ENCODE data around the gene COX19.
A peak's percentile ranks its signal among the peaks of the same experiment; 100 is the strongest.

Gene COX19

DNA sequence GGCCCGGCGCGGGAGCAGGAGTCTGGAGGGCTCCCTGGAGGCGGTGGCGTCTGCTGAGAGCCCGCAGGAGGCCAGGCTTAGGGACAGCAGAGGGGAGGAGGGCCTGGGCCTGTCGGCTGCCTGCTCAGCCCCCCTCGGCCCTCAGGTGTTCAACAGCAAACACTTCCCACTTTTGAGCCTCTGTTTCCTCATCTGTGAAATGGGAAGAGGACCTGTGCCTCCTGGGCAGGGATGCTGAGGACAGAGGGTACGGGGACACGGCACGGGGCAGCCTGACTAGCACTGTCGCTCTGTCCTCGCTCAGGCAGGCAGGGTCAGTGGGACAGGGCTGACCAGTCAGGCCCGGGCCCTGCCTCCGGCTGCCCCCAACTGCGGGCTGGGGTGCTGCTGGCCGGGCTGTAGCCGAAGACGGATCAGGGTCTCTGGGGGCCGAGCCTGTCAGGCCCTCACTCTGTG, 8.3 kb upstream of the COX19 start:
- intact Hi-C loops (cut with DNase I) = no loop called here

DNA sequence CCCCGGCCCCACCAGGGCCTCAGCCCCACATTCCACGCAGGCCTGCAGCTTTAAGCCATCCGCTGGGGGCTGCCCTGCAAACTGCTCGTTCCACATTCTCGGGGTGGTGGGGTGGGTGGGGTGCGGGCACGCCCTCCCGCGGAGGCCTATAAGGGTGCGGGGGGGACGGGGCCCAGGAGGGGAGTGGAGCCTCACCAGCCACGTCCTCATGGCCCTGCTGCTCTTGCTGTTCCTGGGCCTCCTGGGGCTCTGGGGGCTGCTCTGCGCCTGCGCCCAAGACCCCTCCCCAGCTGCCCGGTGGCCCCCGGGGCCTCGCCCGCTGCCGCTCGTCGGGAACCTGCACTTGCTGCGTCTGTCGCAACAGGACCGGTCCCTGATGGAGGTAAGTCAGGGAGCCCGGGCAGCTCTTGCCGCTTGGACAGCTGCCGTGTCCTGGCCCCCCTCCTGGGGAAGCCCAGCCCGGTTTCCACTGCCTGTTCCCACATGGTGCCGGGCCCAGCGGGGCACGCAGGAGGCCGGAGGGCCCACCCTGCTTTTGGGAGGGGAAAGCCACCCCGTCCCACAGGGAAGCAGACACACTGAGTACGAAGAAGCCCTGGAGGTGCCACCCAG, 7.8 kb upstream of the COX19 start, which contains the start of gene CYP2W1:
Gene CYP2W1 (plus strand): TSS at position 178 of the 612 bp plus-strand sequence. CDS start 31 bp downstream, at position 209.
- intact Hi-C loops (cut with DNase I) = no loop called here
- no peak for DNase-seq

More for the DNA sequence above, 8.3 kb upstream of the COX19 start:
- DNase-seq = no peak

DNA sequence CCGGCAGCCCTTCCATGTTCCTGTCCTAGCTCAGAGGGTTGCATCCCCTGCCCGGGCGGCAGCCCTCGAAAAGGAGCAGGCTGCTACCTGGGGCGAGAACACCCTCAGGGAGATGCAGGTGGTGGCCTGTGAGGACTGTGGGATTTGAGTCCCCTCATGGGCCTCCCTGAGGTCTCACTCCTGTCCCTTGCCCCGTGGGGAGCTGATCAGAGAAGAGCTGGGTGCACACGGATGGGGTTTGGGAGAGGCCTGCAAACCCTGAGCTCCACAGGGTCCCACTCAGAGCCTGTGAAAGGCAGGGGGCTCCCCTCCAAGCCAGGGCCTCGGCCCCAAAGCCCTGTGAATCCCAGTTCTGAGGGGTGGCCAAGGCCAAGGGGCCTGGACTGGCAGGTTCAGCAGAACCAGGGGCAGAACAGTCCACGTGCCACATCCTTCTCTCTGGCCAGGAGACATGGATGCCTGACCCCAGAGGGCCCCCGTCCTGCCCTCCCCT, 7.2 kb upstream of the COX19 start:
- DNase-seq = no peak
- intact Hi-C loops (cut with DNase I) = no loop called here

DNA sequence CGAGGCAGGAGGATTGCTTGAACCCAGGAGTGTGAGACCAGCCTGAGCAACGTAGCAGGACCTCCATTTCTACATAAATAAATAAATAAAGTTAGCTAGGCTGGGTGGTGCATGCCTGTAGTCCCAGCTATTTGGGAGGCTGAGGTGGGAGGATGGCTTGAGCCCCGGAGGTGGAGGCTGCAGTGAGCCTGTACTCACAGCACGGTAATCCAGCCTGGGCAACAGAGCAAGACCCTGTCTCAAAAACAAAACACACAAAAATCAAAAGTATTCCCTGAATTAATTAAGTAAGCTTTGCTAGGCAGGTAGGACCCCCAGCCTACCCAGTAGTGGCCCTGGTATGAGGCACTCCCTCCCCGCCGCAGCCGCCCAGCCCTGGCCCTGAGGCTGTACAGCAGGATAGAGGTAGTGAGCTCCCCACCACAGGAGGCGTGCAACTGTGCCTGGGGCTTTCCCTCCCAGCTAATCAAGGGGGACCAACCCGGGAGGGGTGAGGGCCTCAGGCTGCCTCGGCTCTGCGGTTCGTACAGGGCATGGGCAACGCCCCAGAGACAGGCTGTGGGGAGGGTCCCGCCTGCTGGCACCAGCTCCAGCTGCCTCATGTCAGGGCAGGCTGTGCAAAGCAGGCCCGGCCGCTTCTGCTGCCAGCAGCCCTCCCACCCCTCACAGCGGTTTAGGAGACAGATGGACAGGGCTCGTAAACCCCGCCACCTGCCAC, 6.6 kb upstream of the COX19 start:
- no peak for DNase-seq
- intact Hi-C loops (cut with DNase I) = no loop called here

DNA sequence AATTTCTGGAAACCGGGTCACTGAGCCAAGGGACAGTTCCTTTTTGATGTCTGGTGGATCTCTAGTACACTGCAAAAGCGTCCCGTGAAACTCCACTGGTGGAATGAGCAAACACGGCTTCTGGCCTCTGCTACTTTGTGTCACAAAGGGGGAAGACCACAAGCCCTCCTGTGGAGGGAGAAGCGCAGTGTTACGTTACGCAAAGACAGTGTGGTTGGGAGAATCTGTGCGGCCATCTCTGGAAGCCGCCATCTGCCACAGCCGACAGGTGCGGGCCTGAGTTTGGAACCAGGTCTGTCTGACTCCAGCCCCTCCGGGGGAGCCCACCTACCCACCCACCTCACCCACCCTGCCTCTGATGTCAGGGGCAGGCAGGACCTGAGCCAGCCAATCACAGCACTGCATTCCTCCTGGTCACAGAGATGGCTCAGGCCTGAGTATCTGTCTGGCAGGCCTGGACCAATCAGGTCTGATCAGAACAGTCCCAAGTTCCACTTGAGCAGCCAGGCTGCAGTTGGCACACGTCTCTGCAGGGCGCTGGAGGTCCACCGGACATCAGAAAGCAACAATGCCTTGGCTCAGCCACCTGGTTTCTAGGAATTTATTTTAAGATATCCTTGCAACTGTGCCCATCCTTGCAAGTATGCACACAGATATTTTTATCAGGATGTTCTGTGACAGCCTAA, 4.7 kb upstream of the COX19 start:
- intact Hi-C loops (cut with DNase I) = no loop called here
- no peak for DNase-seq

DNA sequence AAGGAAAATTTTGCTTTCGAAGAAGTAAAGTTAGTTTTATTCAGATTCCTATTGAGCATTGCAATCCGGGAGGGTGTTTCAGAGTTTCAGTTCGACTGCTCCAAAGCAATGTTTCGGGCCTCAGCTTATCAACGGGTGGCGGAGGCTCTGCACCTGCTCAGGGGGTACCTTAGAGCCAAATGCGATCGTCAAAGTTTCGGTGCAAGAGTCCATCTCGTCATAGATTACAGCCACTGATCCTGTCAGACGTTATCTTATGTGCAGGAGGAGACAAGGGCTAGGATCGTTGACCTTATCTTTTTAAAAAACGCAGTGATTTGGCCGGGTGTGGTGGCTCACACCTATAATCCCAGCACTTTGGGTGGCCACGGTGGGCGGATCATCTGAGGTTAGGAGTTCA, 3.8 kb upstream of the COX19 start:
- DNase-seq = no peak
- intact Hi-C loops (cut with DNase I) = no loop called here

DNA sequence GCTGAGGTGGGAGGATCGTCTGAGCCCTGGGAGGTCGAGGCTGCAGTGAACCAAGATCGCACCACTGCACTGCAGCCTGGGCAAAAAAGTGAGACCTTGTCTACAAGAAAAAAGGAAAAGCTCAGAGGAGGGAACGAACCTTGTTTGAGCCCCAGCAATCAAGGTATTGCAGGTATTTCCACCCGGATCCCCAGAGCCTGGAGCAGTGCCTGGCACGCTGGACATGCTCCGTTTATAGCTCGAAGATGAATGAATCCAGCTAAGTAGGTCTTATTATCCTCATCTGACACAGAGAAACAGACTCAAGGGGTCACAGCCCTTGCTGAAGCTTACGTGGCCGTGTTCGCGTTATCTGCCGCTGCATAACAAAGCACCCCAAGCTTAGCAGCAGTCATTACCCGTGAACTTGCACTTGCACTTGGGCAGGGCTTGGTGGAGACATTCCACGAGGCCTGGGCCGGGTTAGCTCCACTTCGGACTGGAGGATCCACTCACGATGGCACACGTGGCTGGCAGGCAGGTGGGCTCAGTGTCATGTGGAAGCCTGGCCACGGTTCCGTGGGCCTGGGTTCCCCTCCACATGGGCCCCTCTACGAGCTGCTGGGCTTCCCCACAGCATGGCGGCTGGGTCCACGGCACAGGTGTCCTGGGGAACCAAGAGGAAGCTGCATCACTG, 3.2 kb upstream of the COX19 start:
- DNase-seq = no peak
- intact Hi-C loops (cut with DNase I) = no loop called here

DNA sequence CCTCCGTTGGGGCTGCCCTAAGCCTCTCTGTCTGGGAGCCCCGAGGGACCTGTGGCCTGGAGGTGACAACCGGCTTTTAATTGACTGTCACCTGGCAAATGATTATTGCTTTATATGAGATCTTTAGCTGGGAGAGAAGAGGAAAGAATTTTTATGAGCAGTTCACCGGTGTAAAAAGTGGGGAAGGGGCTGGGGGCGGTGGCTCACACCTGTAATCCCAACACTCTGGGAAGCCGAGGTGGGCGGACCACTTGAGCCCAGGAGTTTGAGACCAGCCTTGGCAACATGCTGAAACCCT, 2.6 kb upstream of the COX19 start:
- no peak for DNase-seq
- intact Hi-C loops (cut with DNase I) = no loop called here

DNA sequence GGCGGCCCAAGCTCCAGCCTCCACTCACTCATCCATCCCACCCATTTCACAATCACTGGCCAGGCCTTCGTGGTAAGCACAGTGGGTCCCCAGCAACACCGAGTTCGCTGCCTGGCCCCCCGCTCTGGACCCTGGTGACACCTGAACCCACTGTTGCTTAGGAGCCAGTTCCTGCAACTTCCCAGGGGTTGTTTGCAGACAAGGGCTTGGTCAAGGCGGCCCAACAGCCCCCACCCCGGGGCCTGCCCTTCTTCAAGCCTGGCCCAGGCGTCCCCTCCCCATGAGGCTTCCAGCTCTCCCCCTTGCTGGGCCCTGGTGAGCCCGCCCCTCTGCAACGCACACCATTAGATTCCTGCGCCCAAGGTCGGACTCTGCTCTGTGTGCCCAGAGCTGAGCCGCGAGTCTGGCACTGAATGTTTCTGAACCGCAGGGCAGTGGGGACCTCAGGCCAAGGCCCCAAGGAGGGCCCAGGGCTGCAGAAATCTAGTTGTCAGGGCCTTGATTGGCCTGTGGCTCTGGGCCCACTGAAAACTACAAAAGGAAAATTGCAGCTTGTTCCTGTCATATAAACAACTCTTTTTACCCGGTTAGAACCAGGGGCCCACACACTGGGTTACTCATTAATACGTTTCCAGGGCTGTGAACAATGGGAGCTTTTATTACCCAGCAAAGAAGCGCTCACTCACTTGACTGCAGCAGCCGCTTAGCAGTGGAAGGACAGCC, 2.1 kb upstream of the COX19 start:
- intact Hi-C loops (cut with DNase I) = no loop called here
- DNase-seq = peak in 39 of 42 donors; percentile 32 to 89 (median 67)

DNA sequence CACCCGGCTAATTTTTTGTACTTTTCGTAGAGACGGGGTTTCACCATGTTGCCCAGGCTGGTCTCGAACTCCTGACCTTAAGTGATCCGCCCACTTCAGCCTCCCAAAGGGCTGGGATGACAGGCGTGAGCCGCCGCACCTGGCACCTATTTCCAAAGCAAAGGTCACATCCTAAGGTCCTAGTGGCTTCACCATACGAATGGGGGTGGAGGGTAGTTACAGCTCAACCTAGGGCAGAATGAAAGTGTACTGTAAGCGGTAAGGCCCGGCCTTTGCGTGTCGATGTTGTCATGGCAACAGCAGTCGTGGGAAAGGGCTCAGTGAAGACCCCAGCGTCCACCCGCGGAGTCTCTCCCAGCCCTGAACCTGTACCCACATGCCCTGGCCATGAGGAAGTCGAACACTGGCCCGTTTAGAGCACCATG, 1.6 kb upstream of the COX19 start:
- intact Hi-C loops (cut with DNase I) = no loop called here
- DNase-seq = no peak

DNA sequence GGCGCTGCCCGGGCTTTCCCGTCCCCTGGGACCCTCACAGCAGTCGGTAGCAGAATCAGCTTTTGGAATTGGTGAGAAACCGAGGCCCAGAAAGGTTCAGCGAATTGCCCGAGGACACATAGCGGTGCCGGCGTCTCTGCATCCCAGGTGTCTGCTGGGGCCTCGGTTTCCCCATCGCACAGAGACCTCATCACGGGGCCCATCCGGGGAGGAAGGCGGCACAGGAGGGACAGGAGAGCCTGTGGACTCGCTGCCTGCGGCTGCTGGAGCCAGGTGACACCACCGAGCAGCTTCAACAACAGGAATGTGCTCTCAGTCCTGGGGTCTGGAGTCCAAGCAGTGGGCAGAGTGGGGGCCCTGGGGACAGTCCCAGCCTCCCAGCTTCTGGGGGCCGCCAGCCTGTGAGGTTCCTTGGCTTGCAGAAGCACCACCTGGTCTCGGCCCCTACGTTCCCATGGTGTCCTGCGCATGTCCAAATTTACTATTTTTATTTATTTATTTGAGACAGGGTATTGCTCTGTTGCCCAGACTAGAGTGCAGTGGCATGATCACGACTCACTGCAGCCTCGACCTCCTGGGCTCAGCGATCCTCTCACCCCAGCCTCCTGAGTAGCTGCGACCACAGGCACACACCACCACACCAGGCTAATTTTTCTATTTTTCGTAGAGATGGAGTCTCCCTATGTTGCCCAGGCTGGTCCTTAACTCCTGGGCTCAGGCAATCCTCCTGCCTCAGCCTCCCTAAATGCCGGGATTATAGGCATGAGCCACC, 539 bp upstream of the COX19 start:
- no peak for DNase-seq
- intact Hi-C loops (cut with DNase I) = no loop called here

DNA sequence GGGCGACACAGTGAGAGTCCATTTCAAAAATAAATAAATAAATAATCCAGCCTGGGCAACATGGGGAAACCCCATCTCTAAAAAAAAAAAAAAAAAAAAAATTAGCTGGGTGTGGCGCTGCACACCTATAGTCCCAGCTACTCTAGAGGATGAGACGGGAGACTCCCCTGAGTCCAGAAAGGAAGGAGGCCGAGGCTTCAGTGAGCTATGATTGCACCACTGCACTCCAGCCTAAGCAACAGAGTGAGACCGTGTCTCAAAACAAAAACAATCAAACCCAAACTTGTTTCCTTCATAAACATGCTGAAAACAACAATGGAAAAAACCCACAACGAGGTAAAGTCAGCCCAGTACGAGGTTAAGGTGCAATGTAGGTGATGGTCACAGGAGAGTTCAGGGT, 1.2 kb downstream of the COX19 start:
- intact Hi-C loops (cut with DNase I) = no loop called here
- DNase-seq = no peak

DNA sequence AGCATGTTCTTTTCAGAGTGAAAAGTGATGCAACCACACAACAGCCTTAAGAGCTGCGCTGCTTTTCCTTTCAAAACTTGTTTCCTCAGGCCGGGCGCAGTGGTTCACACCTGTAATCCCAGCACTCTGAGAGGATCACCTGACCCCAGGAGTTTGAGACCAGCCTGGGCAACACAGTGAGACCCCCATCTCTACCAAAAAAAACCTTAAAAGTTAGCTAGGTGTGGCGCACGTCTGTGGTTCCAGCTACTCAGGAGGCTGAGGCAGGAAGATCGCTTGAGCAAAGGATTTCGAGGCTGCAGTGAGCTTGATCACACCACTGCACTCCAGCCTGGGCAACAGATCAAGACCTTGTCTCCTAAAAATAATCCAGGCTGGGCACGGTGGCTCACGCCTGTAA, 2.0 kb downstream of the COX19 start:
- intact Hi-C loops (cut with DNase I) = no loop called here
- no peak for DNase-seq

DNA sequence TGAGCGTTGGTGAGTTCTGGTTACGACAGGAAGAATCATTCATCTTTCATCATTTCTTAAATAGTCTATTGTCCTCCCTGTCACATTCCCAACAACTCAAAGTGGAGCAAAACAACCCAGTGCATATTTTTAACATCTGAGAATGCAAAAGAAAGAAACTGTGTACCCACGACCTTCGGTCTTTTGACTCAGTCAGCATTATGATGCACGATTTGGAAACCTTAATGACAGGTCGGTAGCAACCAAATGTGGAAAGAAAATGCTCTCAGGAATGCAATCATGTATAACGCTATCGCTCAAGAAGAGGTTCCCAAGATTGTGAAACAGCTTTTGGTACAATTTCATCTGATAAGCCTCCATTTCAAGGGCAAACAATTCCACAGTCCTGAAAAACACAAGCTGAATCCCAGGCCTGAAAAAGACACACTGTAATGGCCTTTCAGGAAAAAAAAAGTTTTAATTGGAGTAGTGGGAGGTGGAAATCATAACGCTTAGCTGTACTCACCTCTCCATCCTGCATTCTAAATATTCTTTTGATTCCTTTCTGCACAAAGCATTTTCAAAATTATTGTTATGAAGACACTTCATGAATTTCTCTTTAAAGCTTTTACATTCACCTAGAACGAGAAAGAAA, 2.6 kb downstream of the COX19 start:
- intact Hi-C loops (cut with DNase I) = no loop called here
- DNase-seq = no peak

DNA sequence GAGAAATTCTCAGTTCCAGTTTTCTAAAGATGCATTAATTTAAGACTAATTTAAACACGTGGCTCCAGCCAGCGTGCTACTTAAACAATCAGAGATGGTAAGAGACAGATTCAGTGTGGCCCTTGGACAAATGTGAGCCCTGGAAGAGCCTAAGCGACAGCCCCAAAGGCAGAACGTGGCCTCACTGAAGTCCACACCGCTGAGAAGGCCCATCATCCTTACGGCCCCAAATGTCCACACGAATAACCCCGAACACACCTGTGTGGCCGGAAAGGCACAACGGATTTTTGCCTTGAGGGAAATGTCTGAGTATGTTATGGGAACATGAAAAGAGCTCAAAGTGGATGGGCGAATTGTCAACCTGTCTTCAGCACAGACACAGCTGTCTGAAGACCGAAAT, 3.2 kb downstream of the COX19 start:
- intact Hi-C loops (cut with DNase I) = no loop called here

DNA sequence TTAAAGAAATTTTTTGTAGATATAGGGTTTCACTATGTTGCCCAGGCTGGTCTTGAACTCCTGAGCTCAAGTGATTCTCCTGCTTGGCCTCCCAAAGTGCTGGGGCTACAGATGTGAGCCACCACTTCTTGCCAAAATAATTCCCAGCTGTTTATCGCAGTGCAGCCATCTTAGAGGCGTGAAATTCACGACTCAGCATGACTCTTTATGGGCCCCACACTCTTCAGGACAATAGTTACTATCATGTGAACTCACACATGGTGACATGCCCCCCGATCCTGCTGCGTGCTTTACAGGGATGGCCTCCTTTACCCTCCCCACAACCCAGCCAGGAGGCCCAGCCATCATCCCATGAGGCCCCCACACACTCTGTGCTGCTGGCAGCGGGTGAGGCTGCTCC, 4.6 kb downstream of the COX19 start:
- intact Hi-C loops (cut with DNase I) = no loop called here
- no peak for DNase-seq

More for the DNA sequence above, 3.2 kb downstream of the COX19 start:
- no peak for DNase-seq

DNA sequence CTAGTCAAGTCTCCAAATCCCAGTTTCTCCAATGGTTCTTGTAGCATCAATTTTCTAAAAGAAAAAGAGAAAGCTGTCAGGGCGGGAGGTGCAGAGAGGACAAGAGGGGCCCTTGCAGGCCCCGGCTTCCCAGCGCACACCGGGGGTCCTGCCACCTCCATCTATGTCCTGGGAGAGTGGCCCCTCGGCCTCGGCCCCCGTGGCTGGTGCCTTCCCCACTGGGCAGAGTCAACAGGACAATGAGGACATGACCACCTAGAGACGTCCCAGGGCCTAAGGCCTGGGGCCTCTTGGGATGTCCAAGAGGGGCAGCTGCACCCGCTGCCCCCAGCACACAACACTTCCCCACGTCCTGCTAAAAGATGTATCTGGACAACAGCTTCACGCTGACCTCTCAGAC, 5.9 kb downstream of the COX19 start:
- intact Hi-C loops (cut with DNase I) = no loop called here
- DNase-seq = no peak

Measured in head of caudate nucleus (tissue), 42 donors.